Measurements from ENCODE around the gene PER2. TPM values are rescaled to one million over a fixed set of nuclear protein-coding genes. Genes with fewer than 3 reads are reported as not detected.

PER2 gene
- total and polyA plus RNA-seq, 9 of the 15 experiments (the other 6 are each of a cell fraction or from before 2014, with no cell fraction given) = 1.1 to 10.3 (median 2.9) TPM

DNA sequence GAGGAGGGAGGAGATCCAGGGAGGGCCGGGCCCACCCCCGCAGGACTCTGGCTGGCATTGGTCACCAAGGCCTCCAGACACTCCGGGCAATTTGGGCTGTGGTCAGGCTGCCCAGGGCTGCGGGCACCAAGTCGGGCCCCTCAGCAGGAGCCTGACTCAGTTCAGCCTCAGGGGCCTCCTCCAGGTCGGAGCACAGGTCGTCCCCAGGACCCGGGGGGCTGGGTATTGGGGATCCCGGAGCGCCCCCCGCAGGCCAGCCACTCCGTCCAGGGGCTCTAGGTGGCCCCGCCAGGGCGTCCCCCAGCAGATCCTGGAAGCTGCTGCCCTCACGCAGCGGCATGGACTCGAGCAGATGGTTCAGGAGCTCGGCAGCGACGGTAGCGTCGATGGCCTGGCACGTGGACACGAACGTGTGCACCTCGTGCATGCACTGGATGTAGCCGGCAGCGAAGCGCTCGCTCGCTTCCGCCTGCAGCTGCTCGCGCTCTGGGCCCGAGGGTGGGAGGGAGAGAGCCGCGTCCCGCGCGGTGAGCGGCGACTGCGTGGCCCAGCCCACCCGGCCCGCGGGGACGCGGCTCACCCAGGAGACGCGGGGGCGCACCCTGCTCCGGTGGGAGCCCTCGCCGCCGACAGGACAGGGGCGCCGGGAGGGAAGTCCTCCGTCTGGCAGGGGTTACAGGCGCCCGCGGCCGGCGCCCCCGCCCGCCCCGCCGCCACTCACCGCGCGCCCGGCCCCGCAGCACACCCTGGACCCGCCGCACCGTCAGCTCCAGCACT lies 49.5 kb downstream of the PER2 start (continued):
- TF ChIP-seq, protein P1, sequence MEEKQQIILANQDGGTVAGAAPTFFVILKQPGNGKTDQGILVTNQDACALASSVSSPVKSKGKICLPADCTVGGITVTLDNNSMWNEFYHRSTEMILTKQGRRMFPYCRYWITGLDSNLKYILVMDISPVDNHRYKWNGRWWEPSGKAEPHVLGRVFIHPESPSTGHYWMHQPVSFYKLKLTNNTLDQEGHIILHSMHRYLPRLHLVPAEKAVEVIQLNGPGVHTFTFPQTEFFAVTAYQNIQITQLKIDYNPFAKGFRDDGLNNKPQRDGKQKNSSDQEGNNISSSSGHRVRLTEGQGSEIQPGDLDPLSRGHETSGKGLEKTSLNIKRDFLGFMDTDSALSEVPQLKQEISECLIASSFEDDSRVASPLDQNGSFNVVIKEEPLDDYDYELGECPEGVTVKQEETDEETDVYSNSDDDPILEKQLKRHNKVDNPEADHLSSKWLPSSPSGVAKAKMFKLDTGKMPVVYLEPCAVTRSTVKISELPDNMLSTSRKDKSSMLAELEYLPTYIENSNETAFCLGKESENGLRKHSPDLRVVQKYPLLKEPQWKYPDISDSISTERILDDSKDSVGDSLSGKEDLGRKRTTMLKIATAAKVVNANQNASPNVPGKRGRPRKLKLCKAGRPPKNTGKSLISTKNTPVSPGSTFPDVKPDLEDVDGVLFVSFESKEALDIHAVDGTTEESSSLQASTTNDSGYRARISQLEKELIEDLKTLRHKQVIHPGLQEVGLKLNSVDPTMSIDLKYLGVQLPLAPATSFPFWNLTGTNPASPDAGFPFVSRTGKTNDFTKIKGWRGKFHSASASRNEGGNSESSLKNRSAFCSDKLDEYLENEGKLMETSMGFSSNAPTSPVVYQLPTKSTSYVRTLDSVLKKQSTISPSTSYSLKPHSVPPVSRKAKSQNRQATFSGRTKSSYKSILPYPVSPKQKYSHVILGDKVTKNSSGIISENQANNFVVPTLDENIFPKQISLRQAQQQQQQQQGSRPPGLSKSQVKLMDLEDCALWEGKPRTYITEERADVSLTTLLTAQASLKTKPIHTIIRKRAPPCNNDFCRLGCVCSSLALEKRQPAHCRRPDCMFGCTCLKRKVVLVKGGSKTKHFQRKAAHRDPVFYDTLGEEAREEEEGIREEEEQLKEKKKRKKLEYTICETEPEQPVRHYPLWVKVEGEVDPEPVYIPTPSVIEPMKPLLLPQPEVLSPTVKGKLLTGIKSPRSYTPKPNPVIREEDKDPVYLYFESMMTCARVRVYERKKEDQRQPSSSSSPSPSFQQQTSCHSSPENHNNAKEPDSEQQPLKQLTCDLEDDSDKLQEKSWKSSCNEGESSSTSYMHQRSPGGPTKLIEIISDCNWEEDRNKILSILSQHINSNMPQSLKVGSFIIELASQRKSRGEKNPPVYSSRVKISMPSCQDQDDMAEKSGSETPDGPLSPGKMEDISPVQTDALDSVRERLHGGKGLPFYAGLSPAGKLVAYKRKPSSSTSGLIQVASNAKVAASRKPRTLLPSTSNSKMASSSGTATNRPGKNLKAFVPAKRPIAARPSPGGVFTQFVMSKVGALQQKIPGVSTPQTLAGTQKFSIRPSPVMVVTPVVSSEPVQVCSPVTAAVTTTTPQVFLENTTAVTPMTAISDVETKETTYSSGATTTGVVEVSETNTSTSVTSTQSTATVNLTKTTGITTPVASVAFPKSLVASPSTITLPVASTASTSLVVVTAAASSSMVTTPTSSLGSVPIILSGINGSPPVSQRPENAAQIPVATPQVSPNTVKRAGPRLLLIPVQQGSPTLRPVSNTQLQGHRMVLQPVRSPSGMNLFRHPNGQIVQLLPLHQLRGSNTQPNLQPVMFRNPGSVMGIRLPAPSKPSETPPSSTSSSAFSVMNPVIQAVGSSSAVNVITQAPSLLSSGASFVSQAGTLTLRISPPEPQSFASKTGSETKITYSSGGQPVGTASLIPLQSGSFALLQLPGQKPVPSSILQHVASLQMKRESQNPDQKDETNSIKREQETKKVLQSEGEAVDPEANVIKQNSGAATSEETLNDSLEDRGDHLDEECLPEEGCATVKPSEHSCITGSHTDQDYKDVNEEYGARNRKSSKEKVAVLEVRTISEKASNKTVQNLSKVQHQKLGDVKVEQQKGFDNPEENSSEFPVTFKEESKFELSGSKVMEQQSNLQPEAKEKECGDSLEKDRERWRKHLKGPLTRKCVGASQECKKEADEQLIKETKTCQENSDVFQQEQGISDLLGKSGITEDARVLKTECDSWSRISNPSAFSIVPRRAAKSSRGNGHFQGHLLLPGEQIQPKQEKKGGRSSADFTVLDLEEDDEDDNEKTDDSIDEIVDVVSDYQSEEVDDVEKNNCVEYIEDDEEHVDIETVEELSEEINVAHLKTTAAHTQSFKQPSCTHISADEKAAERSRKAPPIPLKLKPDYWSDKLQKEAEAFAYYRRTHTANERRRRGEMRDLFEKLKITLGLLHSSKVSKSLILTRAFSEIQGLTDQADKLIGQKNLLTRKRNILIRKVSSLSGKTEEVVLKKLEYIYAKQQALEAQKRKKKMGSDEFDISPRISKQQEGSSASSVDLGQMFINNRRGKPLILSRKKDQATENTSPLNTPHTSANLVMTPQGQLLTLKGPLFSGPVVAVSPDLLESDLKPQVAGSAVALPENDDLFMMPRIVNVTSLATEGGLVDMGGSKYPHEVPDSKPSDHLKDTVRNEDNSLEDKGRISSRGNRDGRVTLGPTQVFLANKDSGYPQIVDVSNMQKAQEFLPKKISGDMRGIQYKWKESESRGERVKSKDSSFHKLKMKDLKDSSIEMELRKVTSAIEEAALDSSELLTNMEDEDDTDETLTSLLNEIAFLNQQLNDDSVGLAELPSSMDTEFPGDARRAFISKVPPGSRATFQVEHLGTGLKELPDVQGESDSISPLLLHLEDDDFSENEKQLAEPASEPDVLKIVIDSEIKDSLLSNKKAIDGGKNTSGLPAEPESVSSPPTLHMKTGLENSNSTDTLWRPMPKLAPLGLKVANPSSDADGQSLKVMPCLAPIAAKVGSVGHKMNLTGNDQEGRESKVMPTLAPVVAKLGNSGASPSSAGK (IDR thresholded peaks at IDR 0.05) = peak; percentile 100
- TF ChIP-seq, protein P2, sequence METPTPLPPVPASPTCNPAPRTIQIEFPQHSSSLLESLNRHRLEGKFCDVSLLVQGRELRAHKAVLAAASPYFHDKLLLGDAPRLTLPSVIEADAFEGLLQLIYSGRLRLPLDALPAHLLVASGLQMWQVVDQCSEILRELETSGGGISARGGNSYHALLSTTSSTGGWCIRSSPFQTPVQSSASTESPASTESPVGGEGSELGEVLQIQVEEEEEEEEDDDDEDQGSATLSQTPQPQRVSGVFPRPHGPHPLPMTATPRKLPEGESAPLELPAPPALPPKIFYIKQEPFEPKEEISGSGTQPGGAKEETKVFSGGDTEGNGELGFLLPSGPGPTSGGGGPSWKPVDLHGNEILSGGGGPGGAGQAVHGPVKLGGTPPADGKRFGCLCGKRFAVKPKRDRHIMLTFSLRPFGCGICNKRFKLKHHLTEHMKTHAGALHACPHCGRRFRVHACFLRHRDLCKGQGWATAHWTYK (CRISPR knock-in tag; IDR thresholded peaks at IDR 0.05) = peak; percentile 69; the same call in 1 of the 2 replicates
- TF ChIP-seq, protein P3, sequence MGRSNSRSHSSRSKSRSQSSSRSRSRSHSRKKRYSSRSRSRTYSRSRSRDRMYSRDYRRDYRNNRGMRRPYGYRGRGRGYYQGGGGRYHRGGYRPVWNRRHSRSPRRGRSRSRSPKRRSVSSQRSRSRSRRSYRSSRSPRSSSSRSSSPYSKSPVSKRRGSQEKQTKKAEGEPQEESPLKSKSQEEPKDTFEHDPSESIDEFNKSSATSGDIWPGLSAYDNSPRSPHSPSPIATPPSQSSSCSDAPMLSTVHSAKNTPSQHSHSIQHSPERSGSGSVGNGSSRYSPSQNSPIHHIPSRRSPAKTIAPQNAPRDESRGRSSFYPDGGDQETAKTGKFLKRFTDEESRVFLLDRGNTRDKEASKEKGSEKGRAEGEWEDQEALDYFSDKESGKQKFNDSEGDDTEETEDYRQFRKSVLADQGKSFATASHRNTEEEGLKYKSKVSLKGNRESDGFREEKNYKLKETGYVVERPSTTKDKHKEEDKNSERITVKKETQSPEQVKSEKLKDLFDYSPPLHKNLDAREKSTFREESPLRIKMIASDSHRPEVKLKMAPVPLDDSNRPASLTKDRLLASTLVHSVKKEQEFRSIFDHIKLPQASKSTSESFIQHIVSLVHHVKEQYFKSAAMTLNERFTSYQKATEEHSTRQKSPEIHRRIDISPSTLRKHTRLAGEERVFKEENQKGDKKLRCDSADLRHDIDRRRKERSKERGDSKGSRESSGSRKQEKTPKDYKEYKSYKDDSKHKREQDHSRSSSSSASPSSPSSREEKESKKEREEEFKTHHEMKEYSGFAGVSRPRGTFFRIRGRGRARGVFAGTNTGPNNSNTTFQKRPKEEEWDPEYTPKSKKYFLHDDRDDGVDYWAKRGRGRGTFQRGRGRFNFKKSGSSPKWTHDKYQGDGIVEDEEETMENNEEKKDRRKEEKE (IDR thresholded peaks at IDR 0.05; ENCODE audit: borderline replicate concordance in 1 of 2, control insufficient read depth in 1 of 2, low read depth in 2 of 2, low read length in 1 of 2) = no peak
- TF ChIP-seq, protein P4, sequence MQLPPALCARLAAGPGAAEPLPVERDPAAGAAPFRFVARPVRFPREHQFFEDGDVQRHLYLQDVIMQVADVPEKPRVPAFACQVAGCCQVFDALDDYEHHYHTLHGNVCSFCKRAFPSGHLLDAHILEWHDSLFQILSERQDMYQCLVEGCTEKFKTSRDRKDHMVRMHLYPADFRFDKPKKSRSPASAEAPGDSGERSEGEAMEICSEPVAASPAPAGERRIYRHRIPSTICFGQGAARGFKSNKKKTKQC (CRISPR knock-in tag; IDR thresholded peaks at IDR 0.05) = peak; percentile 99
- TF ChIP-seq CBFB (CRISPR knock-in tag; IDR thresholded peaks at IDR 0.05) = peak; percentile 77
- peak; percentile 25; the same call in 1 of the 2 replicates for TF ChIP-seq ZNF589 (CRISPR knock-in tag; IDR thresholded peaks at IDR 0.05; ENCODE audit: low read depth)
- peak; percentile 36 to 81 for TF ChIP-seq MAZ (CRISPR knock-in tag; conservative IDR thresholded peaks at IDR 0.05 in 1 of 2, IDR thresholded peaks at IDR 0.05 in 1 of 2)

Measured in K562 (cell line).